H9 (cell line): ENCODE measurements around the gene DIAPH2. TPM values are rescaled to one million over a fixed set of nuclear protein-coding genes. Genes with fewer than 3 reads are reported as not detected.

ENCODE experiments used
- DNase-seq: peaks from one replicate; pipeline ENCODE4 v3.0.0-alpha.2; 2017
- H2AFZ ChIP-seq: one replicate; pipeline ENCODE4 v1.6.1; 2013; ENCODE audit warnings: mild to moderate bottlenecking, low read length, control low read depth, moderate library complexity
- H2AK5ac ChIP-seq: 2 replicates; pipeline ENCODE4 v1.6.1; 2013; ENCODE audit warnings: low read length, control low read depth, mixed read lengths; ENCODE audit not compliant: insufficient read length
- H2BK120ac ChIP-seq: one replicate; pipeline ENCODE4 v1.6.1; 2013; ENCODE audit warnings: low read depth, mild to moderate bottlenecking, low read length, control low read depth, inconsistent platforms; ENCODE audit not compliant: poor library complexity, severe bottlenecking
- H2BK12ac ChIP-seq: 2 replicates; pipeline ENCODE4 v1.6.1; 2013; ENCODE audit warnings: low read length, control low read depth, mixed read lengths, low read depth; ENCODE audit not compliant: insufficient read length
- H2BK15ac ChIP-seq: 2 replicates; pipeline ENCODE4 v1.6.1; 2013; ENCODE audit warnings: low read depth, low read length, control low read depth
- H2BK20ac ChIP-seq: one replicate; pipeline ENCODE4 v1.6.1; 2013; ENCODE audit warnings: low read depth, mild to moderate bottlenecking, low read length, control low read depth, inconsistent platforms; ENCODE audit not compliant: poor library complexity, severe bottlenecking
- H2BK5ac ChIP-seq: 2 replicates; pipeline ENCODE4 v1.6.1; 2013; ENCODE audit warnings: low read length, control low read depth, mixed read lengths; ENCODE audit not compliant: insufficient read length
- H3K14ac ChIP-seq: 2 replicates; pipeline ENCODE4 v1.6.1; 2013; ENCODE audit warnings: low read length, control low read depth; ENCODE audit not compliant: insufficient read depth
- H3K18ac ChIP-seq: 2 replicates; pipeline ENCODE4 v1.6.1; 2013; ENCODE audit warnings: low read depth, mild to moderate bottlenecking, mixed read lengths, low read length, control low read depth; ENCODE audit not compliant: insufficient read length
- H3K23ac ChIP-seq: 2 replicates; pipeline ENCODE4 v1.6.1; 2013; ENCODE audit warnings: low read length, control low read depth, mixed read lengths, low read depth; ENCODE audit not compliant: insufficient read length
- H3K23me2 ChIP-seq: 2 replicates; pipeline ENCODE4 v1.6.1; 2013; ENCODE audit warnings: low read depth, mild to moderate bottlenecking, mixed read lengths, low read length, control low read depth; ENCODE audit not compliant: insufficient read length, poor library complexity, severe bottlenecking
- H3K27ac ChIP-seq: 2 replicates; pipeline ENCODE4 v1.5.1; 2013; ENCODE audit warnings: low read length, control low read depth, mixed read lengths, low read depth; ENCODE audit not compliant: insufficient read length
- H3K27me3 ChIP-seq: 2 replicates; pipeline ENCODE4 v1.6.1; 2013; ENCODE audit warnings: low read length, control low read depth, inconsistent platforms; ENCODE audit not compliant: insufficient read depth
- H3K4ac ChIP-seq: 2 replicates; pipeline ENCODE4 v1.6.1; 2013; ENCODE audit warnings: low read depth, mild to moderate bottlenecking, control low read depth, inconsistent platforms, low read length, moderate library complexity
- H3K4me1 ChIP-seq: 2 replicates; pipeline ENCODE4 v1.6.1; 2013; ENCODE audit warnings: low read length, control low read depth, inconsistent platforms; ENCODE audit not compliant: insufficient read depth
- H3K4me2 ChIP-seq: 2 replicates; pipeline ENCODE4 v1.6.1; 2013; ENCODE audit warnings: low read length, control low read depth, mixed read lengths; ENCODE audit not compliant: insufficient read length, insufficient read depth
- H3K56ac ChIP-seq: 2 replicates; pipeline ENCODE4 v1.6.1; 2013; ENCODE audit warnings: low read depth, mild to moderate bottlenecking, mixed read lengths, low read length, control low read depth; ENCODE audit not compliant: insufficient read length
- H3K79me1 ChIP-seq: 2 replicates; pipeline ENCODE4 v1.6.1; 2013; ENCODE audit warnings: low read depth, mild to moderate bottlenecking, moderate library complexity, low read length, control low read depth, inconsistent platforms; ENCODE audit not compliant: insufficient read depth, poor library complexity, severe bottlenecking
- H3K79me2 ChIP-seq: 2 replicates; pipeline ENCODE4 v1.6.1; 2013; ENCODE audit warnings: low read length, control low read depth, inconsistent platforms; ENCODE audit not compliant: insufficient read depth
- H3K9ac ChIP-seq: 2 replicates; pipeline ENCODE4 v1.6.1; 2013; ENCODE audit warnings: low read length, control low read depth, mixed read lengths; ENCODE audit not compliant: insufficient read length; ENCODE audit errors: extremely low read depth
- H3K9me3 ChIP-seq: one replicate; pipeline ENCODE4 v1.6.1; 2013; ENCODE audit warnings: low read depth, low read length, inconsistent platforms; ENCODE audit not compliant: control insufficient read depth
- H3T11ph ChIP-seq: one replicate; pipeline ENCODE4 v1.6.1; 2013; ENCODE audit warnings: mild to moderate bottlenecking, low read length, control low read depth, inconsistent platforms
- H4K20me1 ChIP-seq: one replicate; pipeline ENCODE4 v1.6.1; 2013; ENCODE audit not compliant: control insufficient read depth, insufficient read length, insufficient read depth
- H4K5ac ChIP-seq: 2 replicates; pipeline ENCODE4 v1.6.1; 2013; ENCODE audit warnings: low read depth, mild to moderate bottlenecking, mixed read lengths, low read length, control low read depth; ENCODE audit not compliant: insufficient read length
- H4K8ac ChIP-seq: replicated peaks from 2 replicates; pipeline ENCODE4 v1.6.1; 2013; ENCODE audit warnings: low read length, control low read depth, mixed read lengths, low read depth; ENCODE audit not compliant: insufficient read length
- H4K91ac ChIP-seq: 2 replicates; pipeline ENCODE4 v1.6.1; 2013; ENCODE audit warnings: low read depth, mild to moderate bottlenecking, moderate library complexity, mixed read lengths, low read length, control low read depth; ENCODE audit not compliant: insufficient read length
- H3K27ac Mint-ChIP-seq, 3 experiments: 2 replicates in 2 of 3; 3 replicates in 1 of 3; pipeline ENCODE4 v1.8.0; 2020 to 2021; ENCODE audit warnings: mixed read lengths in 3 of 3, mild to moderate bottlenecking in 1 of 3, moderate library complexity in 1 of 3
- H3K27me3 Mint-ChIP-seq: 2 replicates; pipeline ENCODE4 v1.8.0; 2021; ENCODE audit warnings: low read depth, mild to moderate bottlenecking, moderate library complexity, mixed read lengths
- H3K36me3 Mint-ChIP-seq, 3 experiments: 2 replicates in 2 of 3; 3 replicates in 1 of 3; pipeline ENCODE4 v1.8.0; 2020 to 2021; ENCODE audit warnings: low read depth in 3 of 3, mixed read lengths in 3 of 3; ENCODE audit not compliant: insufficient read depth in 1 of 3
- H3K4me1 Mint-ChIP-seq, 2 experiments: 2 replicates each; pipeline ENCODE4 v1.8.0; 2020; ENCODE audit warnings: mixed read lengths in 2 of 2
- H3K4me3 Mint-ChIP-seq, 2 experiments: 2 replicates in 1 of 2; 3 replicates in 1 of 2; pipeline ENCODE4 v1.8.0; 2020 to 2021; ENCODE audit warnings: mild to moderate bottlenecking in 2 of 2, mixed read lengths in 2 of 2, moderate library complexity in 1 of 2
- H3K9me3 Mint-ChIP-seq, 2 experiments: 2 replicates in 1 of 2; 3 replicates in 1 of 2; pipeline ENCODE4 v1.8.0; 2020; ENCODE audit warnings: mild to moderate bottlenecking in 2 of 2, mixed read lengths in 2 of 2, moderate library complexity in 1 of 2
- WGBS: extraction: QIAGEN DNeasy Blood & Tissue Kit; methylation state at CpG from one replicate; pipeline ENCODE4 v1.1.7; 2013; ENCODE audit warnings: missing lambda C conversion rate, low lambda C conversion rate, mixed read lengths; ENCODE audit not compliant: insufficient read length; ENCODE audit errors: extremely low coverage; 5-methylcytosine and 5-hydroxymethylcytosine counted together
- total RNA-seq: library from RNA; stranded (reverse); gene quantifications from 2 replicates; pipeline ENCODE4 v1.2.1, GENCODE V29; 2021
- TF ChIP-seq, protein P1 (sequence below): fragments of 200-600 bp; sonication (generic); conservative IDR thresholded peaks from 3 replicates; pipeline ENCODE4 v1.8.0; 2021; ENCODE audit warnings: antibody characterized with exemption, mild to moderate bottlenecking

DIAPH2 gene
- total RNA-seq, 1 experiment from 2014 or later = 45.4 TPM

DNA sequence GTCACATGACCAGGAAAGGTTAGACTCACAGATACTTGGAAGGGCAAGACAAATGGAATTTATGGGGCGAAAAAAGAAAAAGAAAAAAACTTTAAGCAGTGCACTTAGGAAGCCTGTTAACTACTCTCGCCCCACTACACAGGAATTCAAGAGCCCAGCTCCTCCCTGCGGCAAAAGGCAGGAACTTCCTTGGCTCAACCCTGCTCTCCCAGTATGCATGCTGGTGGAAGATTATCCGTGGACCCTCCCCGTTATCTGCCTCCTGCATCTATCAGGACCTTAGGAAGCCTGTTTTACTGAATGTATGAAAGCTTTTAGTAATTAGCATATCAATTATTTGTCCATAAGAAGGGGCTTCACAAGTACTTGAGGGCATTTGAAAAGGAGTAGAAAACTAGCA is 158.9 kb downstream of the DIAPH2 start:
- DNase-seq = peak; percentile 74
- H3K14ac ChIP-seq = no peak overlapping the region

More for the DNA sequence above, 158.9 kb downstream of the DIAPH2 start:
- no peak overlapping the region for H2AK5ac ChIP-seq
- H3K79me2 ChIP-seq = no peaks in the 10 kb centered on the region
- H3K4ac ChIP-seq = no peak overlapping the region
- peaks cover 49 to 54% of the 10 kb centered on the region in 2 experiments for H3K4me1 Mint-ChIP-seq
- no CpG with 5 or more reads among the region's 5 CpGs for whole genome bisulfite sequencing
- H3K4me1 ChIP-seq = peaks cover 3% of the 10 kb centered on the region; the same call in 1 of the 2 replicates
- H4K5ac ChIP-seq = no peak overlapping the region
- H3K56ac ChIP-seq = no peak overlapping the region
- no peaks in the 10 kb centered on the region for H3K27me3 Mint-ChIP-seq
- TF ChIP-seq, protein P1, sequence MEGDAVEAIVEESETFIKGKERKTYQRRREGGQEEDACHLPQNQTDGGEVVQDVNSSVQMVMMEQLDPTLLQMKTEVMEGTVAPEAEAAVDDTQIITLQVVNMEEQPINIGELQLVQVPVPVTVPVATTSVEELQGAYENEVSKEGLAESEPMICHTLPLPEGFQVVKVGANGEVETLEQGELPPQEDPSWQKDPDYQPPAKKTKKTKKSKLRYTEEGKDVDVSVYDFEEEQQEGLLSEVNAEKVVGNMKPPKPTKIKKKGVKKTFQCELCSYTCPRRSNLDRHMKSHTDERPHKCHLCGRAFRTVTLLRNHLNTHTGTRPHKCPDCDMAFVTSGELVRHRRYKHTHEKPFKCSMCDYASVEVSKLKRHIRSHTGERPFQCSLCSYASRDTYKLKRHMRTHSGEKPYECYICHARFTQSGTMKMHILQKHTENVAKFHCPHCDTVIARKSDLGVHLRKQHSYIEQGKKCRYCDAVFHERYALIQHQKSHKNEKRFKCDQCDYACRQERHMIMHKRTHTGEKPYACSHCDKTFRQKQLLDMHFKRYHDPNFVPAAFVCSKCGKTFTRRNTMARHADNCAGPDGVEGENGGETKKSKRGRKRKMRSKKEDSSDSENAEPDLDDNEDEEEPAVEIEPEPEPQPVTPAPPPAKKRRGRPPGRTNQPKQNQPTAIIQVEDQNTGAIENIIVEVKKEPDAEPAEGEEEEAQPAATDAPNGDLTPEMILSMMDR = peak; percentile 68
- H2BK120ac ChIP-seq = no peak overlapping the region
- peak overlapping the region in 2 of 3 experiments; percentile 84 to 90; a peak in 4 of 7 replicates for H3K27ac Mint-ChIP-seq
- no peaks in the 10 kb centered on the region for H4K20me1 ChIP-seq
- no peak overlapping the region for H3K4me2 ChIP-seq
- H3K4me3 Mint-ChIP-seq = no peak overlapping the region; a peak in 1 of 5 replicates
- no peak overlapping the region for H3T11ph ChIP-seq
- no peak overlapping the region for H3K18ac ChIP-seq
- H3K23ac ChIP-seq = no peak overlapping the region
- H4K91ac ChIP-seq = no peak overlapping the region
- no peak overlapping the region for H4K8ac ChIP-seq
- no peaks in the 10 kb centered on the region for H3K27me3 ChIP-seq
- no peak overlapping the region for H2BK12ac ChIP-seq
- H3K9ac ChIP-seq = no peak overlapping the region
- H3K27ac ChIP-seq = no peak overlapping the region
- H3K79me1 ChIP-seq = no peaks in the 10 kb centered on the region
- no peaks in the 10 kb centered on the region for H3K9me3 Mint-ChIP-seq
- no peak overlapping the region for H2AFZ ChIP-seq
- H3K9me3 ChIP-seq = no peaks in the 10 kb centered on the region
- H3K23me2 ChIP-seq = no peaks in the 10 kb centered on the region
- H2BK5ac ChIP-seq = no peak overlapping the region
- H3K36me3 Mint-ChIP-seq = no peaks in the 10 kb centered on the region
- H2BK15ac ChIP-seq = no peak overlapping the region
- H2BK20ac ChIP-seq = no peak overlapping the region
